HEK293T (cell line): Measurements from ENCODE around the gene NEK8.
A peak's percentile ranks its signal among the peaks of the same experiment; 100 is the strongest.
"Not testable (repeated sequence)": the region's sequence is repeated elsewhere in the genome, so short reads cannot be mapped to it uniquely, and the experiment has no call there.

ENCODE experiments used
- CTCF ChIA-PET: fragments of 350-600 bp; formaldehyde crosslinking; extraction: SDS; loops from one replicate; lab custom pipeline; 2021; ENCODE audit warnings: antibody characterized with exemption, inconsistent platforms; lab: Yijun Ruan, JAX
- POLR2A ChIA-PET: fragments of 350-600 bp; formaldehyde crosslinking; extraction: SDS; loops from one replicate; lab custom pipeline; 2020; ENCODE audit warnings: antibody characterized with exemption, inconsistent platforms; lab: Yijun Ruan, JAX
- DNase-seq: peaks from one replicate; pipeline ENCODE4 v3.0.0; 2012; ENCODE audit warnings: mixed read lengths; ENCODE audit errors: extremely low spot score
- ARNT ChIP-seq: fragments of 450-650 bp; IDR thresholded peaks from 2 replicates; pipeline ENCODE4 v1.6.1; 2017; ENCODE audit warnings: mild to moderate bottlenecking
- BHLHE40 ChIP-seq: fragments of 450-650 bp; IDR thresholded peaks from 2 replicates; pipeline ENCODE4 v1.6.1; 2016; ENCODE audit warnings: mild to moderate bottlenecking, moderate library complexity, borderline replicate concordance
- CTBP1 ChIP-seq: fragments of 450-650 bp; IDR thresholded peaks from 2 replicates; pipeline ENCODE4 v1.6.1; 2016; ENCODE audit warnings: borderline replicate concordance
- ELF4 ChIP-seq: fragments of 450-650 bp; IDR thresholded peaks from 2 replicates; pipeline ENCODE4 v1.6.1; 2017; ENCODE audit warnings: antibody characterized with exemption
- FOXA1 ChIP-seq: fragments of 450-650 bp; IDR thresholded peaks from 2 replicates; pipeline ENCODE4 v1.6.1; 2016; ENCODE audit warnings: mild to moderate bottlenecking
- FOXK2 ChIP-seq: fragments of 450-650 bp; IDR thresholded peaks from 2 replicates; pipeline ENCODE4 v1.6.1; 2016; ENCODE audit warnings: mild to moderate bottlenecking
- FOXM1 ChIP-seq: fragments of 450-650 bp; IDR thresholded peaks from 2 replicates; pipeline ENCODE4 v1.6.1; 2017; ENCODE audit warnings: mild to moderate bottlenecking, borderline replicate concordance
- HDGF ChIP-seq: fragments of 450-650 bp; IDR thresholded peaks from 2 replicates; pipeline ENCODE4 v1.6.1; 2017; ENCODE audit warnings: antibody characterized with exemption, borderline replicate concordance
- L3MBTL2 ChIP-seq: fragments of 450-650 bp; conservative IDR thresholded peaks from 2 replicates; pipeline ENCODE4 v1.6.1; 2016; ENCODE audit warnings: mild to moderate bottlenecking
- LEF1 ChIP-seq: fragments of 450-650 bp; IDR thresholded peaks from 2 replicates; pipeline ENCODE4 v1.6.1; 2017; ENCODE audit warnings: mild to moderate bottlenecking, borderline replicate concordance
- NFRKB ChIP-seq: fragments of 450-650 bp; IDR thresholded peaks from 2 replicates; pipeline ENCODE4 v1.6.1; 2016; ENCODE audit warnings: mild to moderate bottlenecking, moderate library complexity
- SP1 ChIP-seq: fragments of 450-650 bp; IDR thresholded peaks from 2 replicates; pipeline ENCODE4 v1.6.1; 2017
- SUZ12 ChIP-seq: fragments of 450-650 bp; IDR thresholded peaks from 2 replicates; pipeline ENCODE4 v1.6.1; 2016; ENCODE audit warnings: mild to moderate bottlenecking
- TARDBP ChIP-seq: fragments of 450-650 bp; IDR thresholded peaks from 2 replicates; pipeline ENCODE4 v1.6.1; 2016
- ZNF384 ChIP-seq: fragments of 450-650 bp; IDR thresholded peaks from 2 replicates; pipeline ENCODE4 v1.6.1; 2016
- TF ChIP-seq, protein P1 (sequence below): fragments of 450-650 bp; IDR thresholded peaks from 2 replicates; pipeline ENCODE4 v1.6.1; 2016

The NEK8 gene

DNA sequence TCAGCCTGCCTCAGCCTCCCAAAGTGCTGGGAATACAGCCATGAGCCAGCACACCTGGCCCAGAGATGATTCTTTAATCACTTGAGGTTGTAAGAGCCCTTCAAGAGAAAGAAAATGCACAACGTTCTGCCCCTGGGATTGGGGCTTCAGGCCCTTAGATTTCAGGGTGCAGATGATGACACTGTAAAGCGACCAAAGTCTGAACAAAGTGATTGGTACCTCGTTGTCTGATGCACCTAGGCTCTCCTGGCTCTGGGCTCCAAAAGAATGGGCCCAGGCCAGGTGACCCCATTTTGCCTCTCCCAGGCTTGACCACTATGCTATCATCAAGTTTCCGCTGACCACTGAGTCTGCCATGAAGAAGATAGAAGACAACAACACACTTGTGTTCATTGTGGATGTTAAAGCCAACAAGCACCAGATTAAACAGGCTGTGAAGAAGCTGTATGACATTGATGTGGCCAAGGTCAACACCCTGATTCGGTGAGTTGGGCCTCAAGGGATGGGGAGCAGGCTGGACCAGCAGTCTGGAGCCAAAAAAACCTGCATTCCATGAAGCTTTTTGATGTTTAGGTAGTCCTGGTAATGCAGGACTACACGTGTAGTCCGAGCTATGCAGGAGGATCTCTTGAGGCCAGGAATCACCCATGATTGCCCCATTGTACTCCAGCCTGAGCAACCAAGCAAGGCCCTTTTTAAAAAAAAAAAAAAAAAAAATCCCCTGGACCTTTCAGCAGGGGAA is 6.0 kb upstream of the NEK8 start:
- no peak for TF ChIP-seq ELF4
- no peak for TF ChIP-seq CTBP1
- no peak for TF ChIP-seq BHLHE40
- TF ChIP-seq, protein P1, sequence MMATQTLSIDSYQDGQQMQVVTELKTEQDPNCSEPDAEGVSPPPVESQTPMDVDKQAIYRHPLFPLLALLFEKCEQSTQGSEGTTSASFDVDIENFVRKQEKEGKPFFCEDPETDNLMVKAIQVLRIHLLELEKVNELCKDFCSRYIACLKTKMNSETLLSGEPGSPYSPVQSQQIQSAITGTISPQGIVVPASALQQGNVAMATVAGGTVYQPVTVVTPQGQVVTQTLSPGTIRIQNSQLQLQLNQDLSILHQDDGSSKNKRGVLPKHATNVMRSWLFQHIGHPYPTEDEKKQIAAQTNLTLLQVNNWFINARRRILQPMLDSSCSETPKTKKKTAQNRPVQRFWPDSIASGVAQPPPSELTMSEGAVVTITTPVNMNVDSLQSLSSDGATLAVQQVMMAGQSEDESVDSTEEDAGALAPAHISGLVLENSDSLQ: no peak
- TF ChIP-seq NFRKB: no peak
- no peak for TF ChIP-seq L3MBTL2
- no peak for TF ChIP-seq ARNT
- TF ChIP-seq FOXA1: no peak
- TF ChIP-seq FOXM1: no peak
- no peak for TF ChIP-seq LEF1
- no peak for DNase-seq
- CTCF ChIA-PET: interaction anchor here (1.8 kb wide), 1 partner anchor 11 kb away, joined by 10 read pairs; the partner anchor contains the start of gene PROCA1
- POLR2A ChIA-PET: interaction anchor here (1.0 to 11.6 kb wide), 3 partner anchors 16 to 27 kb away, joined by 3 to 309 read pairs (median 4); partner anchors contain the start of gene PROCA1

DNA sequence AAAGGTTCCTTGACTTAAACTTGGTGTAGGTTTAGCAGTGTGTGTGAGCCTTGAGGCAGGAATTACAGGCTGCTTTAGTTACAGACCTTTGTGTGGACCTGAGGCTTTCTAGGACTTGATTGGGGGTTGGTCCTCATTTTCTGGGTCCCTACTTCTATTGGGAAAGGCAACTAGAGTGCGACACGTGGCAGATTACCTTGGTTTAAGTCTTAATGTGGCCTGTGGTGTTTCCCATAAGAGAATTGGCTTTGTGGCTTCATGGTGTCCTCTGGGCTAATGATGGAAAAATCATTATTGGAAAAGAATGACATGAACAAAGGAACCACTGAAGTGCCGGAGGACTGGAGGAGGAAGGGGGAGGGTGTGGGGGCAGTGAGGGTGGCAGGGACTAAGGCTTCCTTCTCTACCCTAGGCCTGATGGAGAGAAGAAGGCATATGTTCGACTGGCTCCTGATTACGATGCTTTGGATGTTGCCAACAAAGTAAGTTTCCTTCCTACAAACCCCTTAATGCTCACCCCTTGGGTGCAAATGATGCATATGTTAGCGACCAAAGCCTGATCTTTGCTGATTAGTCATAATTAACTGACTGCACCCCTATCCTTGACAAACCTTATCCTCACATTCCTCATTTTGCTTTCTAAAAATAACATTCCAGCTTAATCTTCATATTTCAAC is 5.3 kb upstream of the NEK8 start:
- TF ChIP-seq L3MBTL2 (no peak), CTBP1 (no peak), SUZ12 (no peak), ZNF384 (no peak), SP1 (no peak), HDGF (no peak), NFRKB (no peak), FOXK2 (no peak), ARNT (no peak), LEF1 (no peak), FOXA1 (no peak)
- TF ChIP-seq, protein P1: no peak
- CTCF ChIA-PET: interaction anchor here (1.8 to 6.7 kb wide), 2 partner anchors 12 to 25 kb away, joined by 10 to 185 read pairs; partner anchors contain the start of gene PROCA1
- POLR2A ChIA-PET: interaction anchor here (0.9 to 11.6 kb wide), 4 partner anchors 7 to 39 kb away, joined by 4 to 309 read pairs (median 30); partner anchors contain the start of gene PROCA1

DNA sequence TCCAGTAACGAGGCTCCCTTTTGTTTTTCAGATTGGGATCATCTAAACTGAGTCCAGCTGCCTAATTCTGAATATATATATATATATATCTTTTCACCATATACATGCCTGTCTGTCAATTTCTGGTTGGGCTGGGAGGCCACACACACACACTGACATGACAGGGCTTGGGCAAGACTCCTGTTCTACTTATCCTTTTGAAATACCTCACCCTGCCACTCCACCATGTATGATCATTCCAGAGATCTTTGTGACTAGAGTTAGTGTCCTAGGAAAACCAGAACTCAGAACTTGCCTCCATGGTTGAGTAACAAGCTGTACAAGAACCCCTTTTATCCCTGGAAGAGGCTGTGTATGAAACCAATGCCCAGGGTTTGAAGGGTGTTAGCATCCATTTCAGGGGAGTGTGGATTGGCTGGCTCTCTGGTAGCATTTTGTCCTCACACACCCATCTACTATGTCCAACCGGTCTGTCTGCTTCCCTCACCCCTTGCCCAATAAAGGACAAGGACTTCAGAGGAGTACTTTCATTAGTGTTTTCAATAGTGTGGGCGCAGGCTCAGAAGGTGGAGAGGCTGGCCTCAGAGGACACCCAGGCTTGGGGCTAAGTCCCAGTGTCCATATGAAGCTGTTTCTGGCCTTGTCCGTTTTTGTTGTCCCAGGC is 4.6 kb upstream of the NEK8 start:
- ChIA-PET CTCF (interaction anchor here (0.6 to 6.7 kb wide), 3 partner anchors 25 to 229 kb away, joined by 3 to 185 read pairs (median 5); no protein-coding TSS in a partner anchor), POLR2A (interaction anchor here (0.9 to 11.6 kb wide), 9 partner anchors 8 to 225 kb away, joined by 4 to 409 read pairs (median 10); partner anchors contain the start of genes FAM222B, FLOT2, PROCA1 and SDF2)
- DNase-seq: not testable (repeated sequence)

More for the DNA sequence above, 5.3 kb upstream of the NEK8 start:
- DNase-seq: no peak

DNA sequence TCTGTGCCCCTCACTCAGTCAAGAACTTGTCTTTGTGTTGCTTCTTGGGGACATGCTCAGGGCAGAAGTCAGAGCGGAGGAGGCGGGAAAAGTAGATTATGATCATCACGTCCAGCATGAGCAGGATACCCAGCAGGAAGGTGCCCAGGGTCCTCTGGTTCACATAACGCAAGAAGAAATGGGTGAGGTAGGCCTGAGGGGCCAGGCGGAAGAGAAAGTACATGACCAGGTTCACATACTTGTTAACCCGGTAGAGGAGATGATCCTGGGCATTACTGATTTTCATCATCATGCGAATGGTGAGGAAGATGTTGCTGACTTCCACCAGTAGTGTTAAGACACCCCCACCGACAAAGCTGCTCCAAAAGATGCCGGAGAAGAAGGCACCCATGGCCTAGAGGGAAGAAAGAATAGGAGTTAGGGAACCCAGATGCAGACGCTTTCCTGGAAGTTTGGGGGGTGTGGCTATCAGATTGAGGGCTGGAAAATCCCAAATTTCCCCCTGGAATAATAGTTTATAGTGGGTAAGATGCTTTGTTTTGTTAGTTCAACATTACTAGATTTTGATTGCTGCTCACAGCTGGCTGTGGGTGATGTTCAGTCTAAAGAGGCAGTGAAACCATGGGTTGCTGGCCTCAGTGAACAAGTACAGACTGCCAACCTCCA is 4.0 kb upstream of the NEK8 start:
- TF ChIP-seq, protein P1: no peak
- TF ChIP-seq BHLHE40 (no peak), HDGF (no peak), ELF4 (0 out of 2 replicates have a peak, but pooled peaks have one; percentile 11), FOXA1 (no peak), SUZ12 (no peak), LEF1 (no peak), TARDBP (no peak), CTBP1 (0 out of 2 replicates have a peak, but pooled peaks have one; percentile 30), NFRKB (no peak), ARNT (no peak), SP1 (no peak), FOXM1 (no peak), ZNF384 (no peak), L3MBTL2 (0 out of 2 replicates have a peak, but pooled peaks have one; percentile 10), FOXK2 (no peak)
- POLR2A ChIA-PET: interaction anchor here (0.6 to 11.6 kb wide), 16 partner anchors 8 to 228 kb away, joined by 3 to 409 read pairs (median 6); partner anchors contain the start of genes FAM222B, FLOT2, PHF12 and PROCA1
- CTCF ChIA-PET: interaction anchor here (0.6 to 6.7 kb wide), 9 partner anchors 8 to 646 kb away, joined by 3 to 185 read pairs (median 3); partner anchors contain the start of gene PROCA1
- DNase-seq: no peak

DNA sequence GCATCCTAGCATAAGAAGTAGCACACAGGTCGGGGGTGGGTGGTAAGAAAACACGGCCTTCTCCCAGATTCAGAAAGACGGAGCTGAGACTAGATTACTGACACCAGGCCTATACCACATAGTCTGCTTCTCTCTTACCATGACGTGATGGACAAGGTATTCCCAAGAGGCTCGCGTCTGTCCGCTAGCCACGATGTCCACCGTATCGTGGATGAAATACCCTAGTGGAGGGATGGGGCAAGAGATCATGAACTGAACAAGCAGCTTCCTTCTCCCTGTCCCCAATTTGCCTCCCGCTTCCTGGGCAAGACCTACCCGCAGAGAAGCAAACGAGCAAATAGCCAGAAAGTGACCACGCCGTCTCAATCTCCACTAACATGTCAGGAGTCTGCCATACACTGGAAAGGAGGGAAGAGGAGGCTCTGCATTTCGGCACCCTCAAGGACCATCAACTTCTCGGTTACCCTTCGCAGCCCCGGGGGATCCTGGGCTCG is 3.4 kb upstream of the NEK8 start:
- TF ChIP-seq ZNF384: no peak
- TF ChIP-seq, protein P1: no peak
- no peak; the same call in 1 of the 2 replicates for TF ChIP-seq L3MBTL2
- TF ChIP-seq ELF4: peak; percentile 46
- TF ChIP-seq LEF1: no peak
- TF ChIP-seq HDGF: no peak
- no peak for TF ChIP-seq FOXA1
- POLR2A ChIA-PET: interaction anchor here (0.6 to 11.6 kb wide), 15 partner anchors 8 to 227 kb away, joined by 3 to 409 read pairs (median 8); partner anchors contain the start of genes FAM222B, FLOT2, PHF12 and PROCA1
- CTCF ChIA-PET: interaction anchor here (0.6 to 6.7 kb wide), 9 partner anchors 8 to 646 kb away, joined by 3 to 185 read pairs (median 3); partner anchors contain the start of gene PROCA1
- DNase-seq: no peak
